Liver (tissue), 9 donors: ENCODE data around the gene CCM2. TPM values are rescaled to one million over a fixed set of nuclear protein-coding genes. Genes with fewer than 3 reads are reported as not detected.

Source experiments
- DNase-seq: peaks from one replicate; pipeline ENCODE4 v3.0.0-alpha.2; 2017; ENCODE audit warnings: low spot score
- H3K27ac ChIP-seq, 2 donors: one replicate each; pipeline ENCODE4 v1.7.0; 2013; ENCODE audit warnings: inconsistent platforms in 2 of 2, low read length in 2 of 2, control low read depth in 1 of 2, low read depth in 1 of 2, mild to moderate bottlenecking in 1 of 2
- H3K27me3 ChIP-seq, 4 donors: one replicate each; pipeline versions ENCODE4 v1.6.1 to v1.7.0; 2013; ENCODE audit warnings: low read length in 3 of 4, inconsistent platforms in 1 of 4, mild to moderate bottlenecking in 1 of 4, moderate library complexity in 1 of 4; ENCODE audit not compliant: control insufficient read depth in 4 of 4, insufficient read depth in 4 of 4
- H3K36me3 ChIP-seq, 4 donors: one replicate each; pipeline versions ENCODE4 v1.6.1 to v1.7.0; 2013; ENCODE audit warnings: low read length in 3 of 4, mild to moderate bottlenecking in 3 of 4, low read depth in 1 of 4, moderate library complexity in 1 of 4; ENCODE audit not compliant: control insufficient read depth in 4 of 4, insufficient read depth in 3 of 4
- H3K4me1 ChIP-seq, 4 donors: one replicate each; pipeline versions ENCODE4 v1.6.1 to v1.7.0; 2013; ENCODE audit warnings: low read length in 3 of 4, mild to moderate bottlenecking in 3 of 4, moderate library complexity in 1 of 4; ENCODE audit not compliant: control insufficient read depth in 4 of 4, insufficient read depth in 4 of 4
- H3K4me3 ChIP-seq, 3 donors: one replicate each; pipeline versions ENCODE4 v1.6.1 to v1.7.0; 2013; ENCODE audit warnings: low read length in 3 of 3, control low read depth in 1 of 3, low read depth in 1 of 3, mild to moderate bottlenecking in 1 of 3
- H3K9ac ChIP-seq, 2 donors: one replicate each; pipeline ENCODE4 v1.7.0; 2013; ENCODE audit warnings: low read length in 2 of 2, mild to moderate bottlenecking in 2 of 2, moderate library complexity in 2 of 2, control low read depth in 1 of 2, low read depth in 1 of 2
- H3K9me3 ChIP-seq, 4 donors: one replicate each; pipeline versions ENCODE4 v1.6.1 to v1.7.0; 2013; ENCODE audit warnings: low read length in 3 of 4; ENCODE audit not compliant: control insufficient read depth in 4 of 4
- FOXA1 ChIP-seq: IDR thresholded peaks from 2 replicates; pipeline ENCODE4 v1.6.1; 2016; ENCODE audit warnings: antibody characterized with exemption
- GABPA ChIP-seq, 2 donors: IDR thresholded peaks in 1 of 2; conservative IDR thresholded peaks in 1 of 2; 2 replicates each; pipeline ENCODE4 v1.6.1; 2016; ENCODE audit warnings: antibody characterized with exemption in 2 of 2, mild to moderate bottlenecking in 1 of 2, moderate library complexity in 1 of 2
- HNF4A ChIP-seq, 2 donors: conservative IDR thresholded peaks; 2 replicates each; pipeline ENCODE4 v1.6.1; 2016; ENCODE audit warnings: antibody characterized with exemption in 2 of 2, mild to moderate bottlenecking in 2 of 2
- HNF4G ChIP-seq: IDR thresholded peaks from 2 replicates; pipeline ENCODE4 v1.6.1; 2016; ENCODE audit warnings: antibody characterized with exemption
- JUND ChIP-seq, 2 donors: IDR thresholded peaks; 2 replicates each; pipeline ENCODE4 v1.6.1; 2016; ENCODE audit warnings: antibody characterized with exemption in 2 of 2
- MAX ChIP-seq: IDR thresholded peaks from 2 replicates; pipeline ENCODE4 v1.6.1; 2016; ENCODE audit warnings: antibody characterized with exemption
- NR2F2 ChIP-seq: IDR thresholded peaks from 2 replicates; pipeline ENCODE4 v1.6.1; 2016; ENCODE audit warnings: antibody characterized with exemption
- RAD21 ChIP-seq, 2 donors: IDR thresholded peaks; 2 replicates each; pipeline ENCODE4 v1.6.1; 2016; ENCODE audit warnings: antibody characterized with exemption in 2 of 2, mild to moderate bottlenecking in 2 of 2
- REST ChIP-seq: IDR thresholded peaks from 2 replicates; pipeline ENCODE4 v1.6.1; 2016; ENCODE audit warnings: antibody characterized with exemption, mild to moderate bottlenecking
- RXRA ChIP-seq, 2 donors: IDR thresholded peaks; 2 replicates each; pipeline ENCODE4 v1.6.1; 2017 to 2018; ENCODE audit warnings: antibody characterized with exemption in 2 of 2, mild to moderate bottlenecking in 1 of 2
- SP1 ChIP-seq: IDR thresholded peaks from 2 replicates; pipeline ENCODE4 v1.6.1; 2018; ENCODE audit warnings: antibody characterized with exemption, mild to moderate bottlenecking
- TAF1 ChIP-seq: conservative IDR thresholded peaks from 2 replicates; pipeline ENCODE4 v1.6.1; 2016; ENCODE audit warnings: antibody characterized with exemption, mild to moderate bottlenecking
- YY1 ChIP-seq: IDR thresholded peaks from 2 replicates; pipeline ENCODE4 v1.6.1; 2016; ENCODE audit warnings: antibody characterized with exemption, mild to moderate bottlenecking
- ZBTB33 ChIP-seq: IDR thresholded peaks from 2 replicates; pipeline ENCODE4 v1.6.1; 2016; ENCODE audit warnings: antibody characterized with exemption
- WGBS: extraction: QIAGEN DNeasy Blood & Tissue Kit; methylation state at CpG from one replicate; pipeline ENCODE4 v1.1.7; 2013; 5-methylcytosine and 5-hydroxymethylcytosine counted together
- polyA plus RNA-seq, 2 donors: library from polyadenylated mRNA; stranded (reverse) in 1 of 2; unstranded in 1 of 2; fragments of 200-250 nt in 1 of 2; fragments of >200 nt in 1 of 2; fragmentation: Nextera tagmentation in 1 of 2; extraction: Ambion mirVana in 1 of 2; gene quantifications; one replicate each; pipeline versions ENCODE4 v1.2.1 to v1.2.3, GENCODE V29; 2013 to 2015
- total RNA-seq, 2 donors: library from RNA; depleted of rRNA; stranded (reverse); fragments of >200 nt; gene quantifications; one replicate each; pipeline ENCODE4 v1.2.3, GENCODE V29; 2014
- TF ChIP-seq, protein P1 (sequence below): IDR thresholded peaks from 2 replicates; pipeline ENCODE4 v1.6.1; 2016; ENCODE audit warnings: antibody characterized with exemption
- TF ChIP-seq, protein P2 (sequence below): fragments of 150-350 bp; IDR thresholded peaks from 2 replicates; pipeline ENCODE4 v1.5.1; 2017; ENCODE audit warnings: improper control_type of control experiment, low read depth, low read length; ENCODE audit not compliant: missing input control
- donor health status: healthy.
- donor health status: healthy.
- donor health status: healthy.
- donor health status: healthy.
- donor health status: healthy.

CCM2 gene
- total and polyA plus RNA-seq, 4 donors, result 26.3 to 65.0 (median 47.5) TPM

GRCh38 chr7:45069444-45070253 lies 69.6 kb downstream of the CCM2 start:
- no peak overlapping the region for H3K4me3 ChIP-seq
- no peaks in the 10 kb centered on the region for H3K4me1 ChIP-seq
- no peak for TF ChIP-seq YY1
- no peaks in the 10 kb centered on the region for H3K9me3 ChIP-seq
- 96% methylated on average over 15 of the region's 15 CpGs for WGBS
- H3K27ac ChIP-seq, result no peak overlapping the region
- DNase-seq, result no peak
- H3K9ac ChIP-seq, result no peak overlapping the region
- H3K27me3 ChIP-seq, result no peaks in the 10 kb centered on the region
- peaks cover 18 to 85% (median 57%) of the 10 kb centered on the region in 4 donors for H3K36me3 ChIP-seq

- TF ChIP-seq NR2F2 (no peak), HNF4G (no peak), ZBTB33 (no peak), MAX (no peak), JUND (IDR thresholded peaks at IDR 0.05) (no peak), YY1 (no peak), FOXA1 (no peak), SP1 (no peak), RXRA (IDR thresholded peaks at IDR 0.05) (no peak), GABPA (IDR thresholded peaks at IDR 0.05 in 1 of 2, conservative IDR thresholded peaks at IDR 0.05 in 1 of 2) (no peak)
- TF ChIP-seq, protein P1, sequence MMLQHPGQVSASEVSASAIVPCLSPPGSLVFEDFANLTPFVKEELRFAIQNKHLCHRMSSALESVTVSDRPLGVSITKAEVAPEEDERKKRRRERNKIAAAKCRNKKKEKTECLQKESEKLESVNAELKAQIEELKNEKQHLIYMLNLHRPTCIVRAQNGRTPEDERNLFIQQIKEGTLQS, result no peak
- TF ChIP-seq, protein P2, sequence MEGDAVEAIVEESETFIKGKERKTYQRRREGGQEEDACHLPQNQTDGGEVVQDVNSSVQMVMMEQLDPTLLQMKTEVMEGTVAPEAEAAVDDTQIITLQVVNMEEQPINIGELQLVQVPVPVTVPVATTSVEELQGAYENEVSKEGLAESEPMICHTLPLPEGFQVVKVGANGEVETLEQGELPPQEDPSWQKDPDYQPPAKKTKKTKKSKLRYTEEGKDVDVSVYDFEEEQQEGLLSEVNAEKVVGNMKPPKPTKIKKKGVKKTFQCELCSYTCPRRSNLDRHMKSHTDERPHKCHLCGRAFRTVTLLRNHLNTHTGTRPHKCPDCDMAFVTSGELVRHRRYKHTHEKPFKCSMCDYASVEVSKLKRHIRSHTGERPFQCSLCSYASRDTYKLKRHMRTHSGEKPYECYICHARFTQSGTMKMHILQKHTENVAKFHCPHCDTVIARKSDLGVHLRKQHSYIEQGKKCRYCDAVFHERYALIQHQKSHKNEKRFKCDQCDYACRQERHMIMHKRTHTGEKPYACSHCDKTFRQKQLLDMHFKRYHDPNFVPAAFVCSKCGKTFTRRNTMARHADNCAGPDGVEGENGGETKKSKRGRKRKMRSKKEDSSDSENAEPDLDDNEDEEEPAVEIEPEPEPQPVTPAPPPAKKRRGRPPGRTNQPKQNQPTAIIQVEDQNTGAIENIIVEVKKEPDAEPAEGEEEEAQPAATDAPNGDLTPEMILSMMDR, result no peak
- H3K4me3 ChIP-seq, result no peak overlapping the region
- no peaks in the 10 kb centered on the region for H3K9me3 ChIP-seq
- H3K27me3 ChIP-seq, result no peaks in the 10 kb centered on the region
- H3K9ac ChIP-seq, result no peak overlapping the region
- H3K4me1 ChIP-seq, result no peaks in the 10 kb centered on the region
- WGBS, result 93% methylated on average over 1 of the region's 1 CpG
- no peak for DNase-seq
- H3K36me3 ChIP-seq, result peaks cover 17 to 85% (median 58%) of the 10 kb centered on the region in 4 donors
- H3K27ac ChIP-seq, result no peak overlapping the region
Observed at GRCh38 chr7:45070254-45070642, 70.2 kb downstream of the CCM2 start.

DNA sequence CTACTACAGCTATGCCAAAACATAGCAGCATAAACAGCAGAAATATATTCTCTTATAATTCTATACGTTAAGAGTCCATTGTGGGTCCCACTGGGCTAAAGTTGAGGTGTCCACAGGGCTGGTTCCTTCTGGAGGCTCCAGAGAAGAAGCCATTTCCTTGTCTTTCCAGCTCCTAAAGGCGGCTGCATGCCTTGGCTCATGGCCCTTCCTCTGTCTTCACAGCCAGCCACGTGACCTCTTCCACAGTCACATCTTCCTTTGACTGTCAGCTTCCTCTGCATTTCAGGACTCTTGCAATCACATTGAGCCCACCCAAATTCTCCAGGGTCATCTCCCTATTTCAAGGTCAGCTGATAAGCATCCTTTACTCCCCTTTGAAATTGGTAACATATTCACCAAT lies 71.5 kb downstream of the CCM2 start:
- no peak for DNase-seq
- peaks cover 19 to 88% (median 62%) of the 10 kb centered on the region in 4 donors for H3K36me3 ChIP-seq
- no peaks in the 10 kb centered on the region for H3K4me1 ChIP-seq
- H3K9me3 ChIP-seq, result no peaks in the 10 kb centered on the region
- 86% methylated on average over 3 of the region's 3 CpGs for WGBS
- no peak overlapping the region for H3K9ac ChIP-seq
- H3K27me3 ChIP-seq, result no peaks in the 10 kb centered on the region
- H3K27ac ChIP-seq, result no peak overlapping the region
- H3K4me3 ChIP-seq, result no peak overlapping the region
- TF ChIP-seq YY1, result no peak
- TF ChIP-seq JUND (IDR thresholded peaks at IDR 0.05), result no peak
- no peak for TF ChIP-seq HNF4A (conservative IDR thresholded peaks at IDR 0.05)
- TF ChIP-seq TAF1, result no peak
- no peak for TF ChIP-seq FOXA1
- TF ChIP-seq RAD21 (IDR thresholded peaks at IDR 0.05), result no peak
- no peak for TF ChIP-seq SP1
- no peak for TF ChIP-seq RXRA (IDR thresholded peaks at IDR 0.05)
- no peak for TF ChIP-seq NR2F2
- TF ChIP-seq HNF4G, result no peak
- TF ChIP-seq REST, result no peak
- no peak for TF ChIP-seq GABPA (IDR thresholded peaks at IDR 0.05 in 1 of 2, conservative IDR thresholded peaks at IDR 0.05 in 1 of 2)
- TF ChIP-seq ZBTB33, result no peak
